Measurements from ENCODE around the gene RNF150.

The RNF150 gene

GRCh38 chr4:140925417-140925816, 207.9 kb downstream of the RNF150 start:
- no peak for DNase-seq (ENCODE audit: low read depth, low spot score)

DNA sequence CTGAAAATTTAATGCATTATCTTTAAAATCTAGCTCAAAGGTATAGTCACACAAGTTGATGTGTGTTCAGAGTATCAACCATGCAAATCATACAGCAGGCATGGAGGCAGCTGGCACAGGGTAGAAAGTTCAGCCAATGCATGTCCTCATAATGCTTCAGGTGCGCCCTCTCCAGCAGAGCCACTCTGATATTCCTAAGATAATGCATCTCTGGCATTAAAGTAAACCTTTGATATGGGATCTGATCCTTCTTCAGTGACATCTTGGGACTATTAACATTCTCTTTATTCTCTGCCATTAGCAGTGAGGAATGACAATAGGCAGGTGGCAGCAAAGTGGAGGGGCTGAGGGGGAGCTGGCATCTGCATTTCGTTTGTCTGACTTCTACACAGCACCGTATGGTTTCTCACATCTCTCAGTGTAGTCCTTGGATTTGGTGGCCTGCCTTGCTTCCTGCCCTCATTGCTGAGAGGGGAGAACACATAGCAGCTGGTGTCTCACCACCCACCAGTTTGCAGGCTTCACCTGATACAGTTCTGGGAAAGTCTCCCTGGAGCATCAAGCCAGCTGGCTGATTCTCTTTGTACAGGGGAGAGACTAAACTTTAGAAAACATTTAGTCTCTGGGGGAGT, 208.4 kb downstream of the RNF150 start:
- DNase-seq (ENCODE audit: low read depth, low spot score), result no peak

- DNase-seq (ENCODE audit: low read depth, low spot score), result no peak
Observed at GRCh38 chr4:140906993-140907962, 226.0 kb downstream of the RNF150 start.

GRCh38 chr4:140904904-140905303, 228.4 kb downstream of the RNF150 start:
- DNase-seq (ENCODE audit: low read depth, low spot score), result no peak

DNA sequence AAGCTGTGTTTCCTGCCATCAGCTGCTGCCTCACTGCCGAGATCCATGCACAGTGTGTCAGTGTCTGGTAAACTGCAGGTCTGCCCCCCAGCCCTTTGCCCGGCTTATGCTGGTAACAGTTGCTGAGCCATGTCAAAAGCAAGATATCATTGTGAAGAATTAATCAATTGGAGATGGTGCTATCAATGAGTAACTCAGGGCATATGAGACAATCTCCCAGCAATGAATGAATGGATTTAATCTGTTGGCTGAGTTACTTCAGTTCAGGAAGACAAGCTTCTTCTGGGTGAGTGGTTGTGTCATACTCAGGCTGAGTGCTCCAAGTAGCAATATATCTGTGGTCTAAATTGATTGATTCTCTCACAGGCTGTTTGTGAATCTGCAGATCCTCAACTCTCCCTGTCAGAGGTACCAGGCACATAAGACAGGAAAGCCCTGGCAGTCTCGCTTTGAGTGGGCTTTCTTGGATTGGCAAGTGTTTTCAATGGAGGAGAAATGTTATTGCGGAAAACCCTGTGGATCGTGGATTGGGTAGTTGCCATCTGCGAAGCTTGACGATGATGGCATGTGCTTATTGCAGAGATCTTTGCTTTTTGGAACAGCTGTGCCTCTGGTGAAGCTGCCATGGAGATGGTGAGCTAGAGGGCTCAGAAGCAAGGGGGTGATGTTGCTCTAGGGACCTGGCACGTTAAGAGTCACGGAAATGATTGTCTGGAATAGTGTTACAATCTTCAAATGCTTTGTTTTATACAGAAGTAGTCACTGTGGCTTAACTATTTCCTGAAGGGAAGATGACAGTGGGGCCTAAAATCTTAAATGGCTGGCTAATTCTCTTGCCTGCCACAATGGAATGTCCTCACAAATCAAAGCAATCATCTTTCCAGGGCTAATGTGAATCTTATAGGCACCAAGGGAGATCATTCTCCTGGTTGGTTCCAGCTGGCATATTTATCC, 229.5 kb downstream of the RNF150 start:
- no peak for DNase-seq (ENCODE audit: low read depth, low spot score)

GRCh38 chr4:140901736-140902336, 231.4 kb downstream of the RNF150 start:
- DNase-seq (ENCODE audit: low read depth, low spot score), result no peak

DNA sequence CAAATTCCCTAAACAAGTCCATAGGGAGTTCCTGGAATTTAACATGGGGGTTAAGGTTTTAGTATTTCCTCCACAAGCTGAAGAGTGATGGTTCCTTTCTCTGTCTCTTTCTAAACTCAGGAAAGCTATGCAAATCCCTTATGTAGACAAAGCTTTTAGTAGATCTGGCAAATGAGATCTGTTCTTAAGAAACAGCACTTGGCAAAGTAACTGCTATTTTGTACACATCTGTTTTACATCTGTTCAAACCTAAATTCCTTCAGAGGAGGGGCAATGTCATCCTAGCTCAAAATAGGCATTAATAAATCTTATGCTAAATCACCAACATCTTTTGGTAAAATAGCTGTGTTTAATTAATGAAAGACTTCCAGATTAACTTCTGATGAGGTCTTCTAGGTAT, 239.3 kb downstream of the RNF150 start:
- DNase-seq (ENCODE audit: low read depth, low spot score), result no peak

GRCh38 chr4:140888054-140888453, 245.2 kb downstream of the RNF150 start:
- DNase-seq (ENCODE audit: low read depth, low spot score), result no peak

DNA sequence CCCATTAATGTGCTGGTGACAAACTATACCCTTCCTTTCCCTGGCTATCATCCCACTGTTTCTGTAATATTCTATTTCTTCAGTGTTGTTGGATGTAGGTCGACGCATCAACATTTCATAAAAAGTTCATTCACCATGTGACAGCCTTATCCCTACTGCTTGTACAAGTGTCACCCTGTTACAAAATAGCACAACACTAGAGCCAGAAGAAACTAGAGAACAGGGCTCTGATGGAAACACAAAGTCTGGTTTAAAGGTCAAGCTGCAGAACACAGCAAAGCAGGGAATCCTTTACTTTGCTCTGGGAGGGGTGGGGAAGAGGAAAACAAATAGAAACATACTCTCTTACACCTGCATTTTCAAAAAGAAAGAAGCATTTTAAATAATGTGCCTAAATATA, 245.8 kb downstream of the RNF150 start:
- DNase-seq (ENCODE audit: low read depth, low spot score), result no peak

DNA sequence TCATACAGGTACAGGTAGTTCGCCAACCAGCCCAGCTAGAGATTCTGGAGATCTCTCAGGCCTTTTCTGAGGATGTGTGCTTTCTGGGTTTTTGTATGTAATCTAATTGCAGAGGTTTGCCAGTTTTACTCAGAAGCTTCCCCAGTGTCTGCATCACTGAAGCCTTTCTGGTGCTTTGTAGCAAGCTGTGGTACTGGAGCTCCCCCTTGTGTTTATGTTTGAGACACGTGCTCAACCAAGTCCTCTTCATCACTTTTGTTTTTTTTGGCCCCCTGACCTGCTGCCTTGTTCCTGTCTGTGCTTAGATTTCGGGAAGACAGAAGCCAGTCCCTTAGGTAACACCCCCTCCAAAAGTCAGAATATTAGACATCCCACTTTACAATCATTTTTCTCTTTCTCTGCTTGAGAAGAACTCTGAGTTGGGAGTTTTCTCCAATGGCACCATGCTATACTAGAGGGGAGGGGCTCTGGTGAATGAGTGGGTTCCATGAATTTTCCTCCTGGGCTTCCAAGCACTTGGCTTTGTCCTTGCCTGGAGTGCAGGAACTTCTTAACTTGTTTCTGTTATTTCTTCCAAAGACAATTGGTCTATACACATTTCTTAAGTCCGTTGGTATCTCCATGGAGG, 248.7 kb downstream of the RNF150 start:
- DNase-seq (ENCODE audit: low read depth, low spot score), result no peak

DNA sequence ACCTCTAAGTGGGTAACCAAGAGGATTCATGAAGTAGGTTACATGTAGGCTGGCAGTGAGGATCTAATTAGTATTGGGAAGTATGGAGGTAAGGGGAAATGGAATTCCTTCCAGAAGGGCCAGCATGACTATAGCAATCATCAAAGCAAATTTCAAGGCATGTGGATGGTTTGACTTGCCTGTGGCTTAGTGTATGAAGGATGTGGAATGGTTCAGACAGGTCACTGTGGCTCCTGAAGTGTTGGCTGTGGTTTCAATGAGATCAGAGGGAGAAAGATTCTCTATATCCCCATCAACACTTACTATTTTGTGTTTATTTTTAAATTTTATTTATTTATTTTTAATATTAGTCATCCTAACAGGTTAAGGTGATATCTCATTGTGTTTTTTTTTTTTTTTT, 255.5 kb downstream of the RNF150 start:
- DNase-seq (ENCODE audit: low read depth, low spot score), result no peak

- DNase-seq (ENCODE audit: low read depth, low spot score), result no peak
Observed at GRCh38 chr4:140876615-140877364, 256.5 kb downstream of the RNF150 start.

DNA sequence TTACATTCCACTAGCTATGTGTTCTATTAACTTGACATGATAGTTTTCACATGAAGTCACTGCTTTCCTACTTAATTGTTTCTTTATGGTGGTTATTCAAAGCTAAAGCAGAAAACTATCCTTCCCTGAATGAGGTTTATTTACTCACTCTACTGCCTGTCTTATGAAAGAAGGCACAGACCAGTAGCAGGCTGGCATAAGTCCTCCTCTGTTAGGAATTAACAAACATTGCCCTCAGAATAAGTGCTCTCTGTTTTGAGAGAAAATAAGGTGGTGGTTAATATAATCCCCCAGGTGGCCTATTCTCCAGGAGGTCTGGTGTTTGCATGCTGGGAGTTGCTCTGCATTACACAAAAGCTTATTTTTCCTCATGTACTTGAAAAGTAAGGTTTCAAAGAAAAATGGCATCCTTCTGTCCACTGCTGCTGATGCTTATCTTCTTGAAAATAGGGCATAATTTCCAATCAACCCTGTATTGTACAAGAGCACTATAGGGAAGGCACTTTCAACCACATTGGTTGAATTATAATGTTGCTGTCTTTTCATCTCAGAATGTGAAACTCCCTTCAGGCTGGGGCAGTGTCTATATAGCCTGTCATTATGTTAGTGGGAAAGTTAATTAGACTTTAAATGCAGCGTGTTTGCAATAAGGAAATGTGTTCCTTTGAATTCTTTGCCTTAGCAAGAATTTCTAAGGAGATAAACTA, 257.4 kb downstream of the RNF150 start:
- no peak for DNase-seq (ENCODE audit: low read depth, low spot score)

GRCh38 chr4:140874056-140874455, 259.2 kb downstream of the RNF150 start:
- no peak for DNase-seq (ENCODE audit: low read depth, low spot score)

GRCh38 chr4:140871368-140871767, 261.9 kb downstream of the RNF150 start:
- DNase-seq (ENCODE audit: low read depth, low spot score), result no peak

- DNase-seq (ENCODE audit: low read depth, low spot score), result no peak
Observed at GRCh38 chr4:140870427-140870826, 262.8 kb downstream of the RNF150 start.

- no peak for DNase-seq (ENCODE audit: low read depth, low spot score)
Observed at GRCh38 chr4:140869446-140869845, 263.8 kb downstream of the RNF150 start.

GRCh38 chr4:140867356-140867755, 265.9 kb downstream of the RNF150 start:
- DNase-seq (ENCODE audit: low read depth, low spot score), result no peak

DNA sequence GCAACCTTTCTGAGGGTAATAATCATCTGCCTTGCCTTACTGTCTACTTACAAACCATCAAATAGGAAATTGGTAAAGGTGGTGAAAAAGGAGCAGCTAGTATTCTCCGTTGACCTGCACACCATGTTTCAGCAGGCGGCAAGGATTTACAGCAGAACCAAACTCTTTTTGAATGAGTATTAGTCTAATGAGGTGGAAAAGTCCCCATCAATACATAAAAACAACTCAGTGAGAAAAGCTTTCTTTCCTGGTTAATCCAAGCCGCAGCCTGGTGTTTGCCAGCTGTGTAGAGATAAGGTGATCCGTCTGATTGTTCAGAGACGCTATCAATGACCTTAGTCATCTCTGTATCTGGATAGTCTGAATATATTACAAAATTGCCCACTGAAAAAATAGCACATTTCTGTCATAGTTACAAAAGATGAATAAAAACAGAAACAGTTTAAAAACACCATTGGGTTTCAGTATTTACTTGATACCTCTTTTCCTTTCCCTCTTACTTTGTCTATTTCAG, 266.7 kb downstream of the RNF150 start:
- DNase-seq (ENCODE audit: low read depth, low spot score), result no peak
